IPS-20b (cell line): ENCODE measurements around the gene ZCCHC2.

Experiments
- H3K27ac ChIP-seq: one replicate; pipeline ENCODE4 v1.5.1; 2013; ENCODE audit warnings: low read length
- H3K27me3 ChIP-seq: 2 replicates; pipeline ENCODE4 v1.6.1; 2013; ENCODE audit warnings: mild to moderate bottlenecking, low read length, inconsistent platforms; ENCODE audit not compliant: insufficient read depth
- H3K36me3 ChIP-seq: 2 replicates; pipeline ENCODE4 v1.6.1; 2013; ENCODE audit warnings: low read depth, mild to moderate bottlenecking, inconsistent platforms, low read length, moderate library complexity; ENCODE audit not compliant: insufficient read depth
- H3K4me1 ChIP-seq: 2 replicates; pipeline ENCODE4 v1.6.1; 2013; ENCODE audit warnings: mild to moderate bottlenecking, control low read depth, inconsistent platforms, low read length, moderate library complexity; ENCODE audit not compliant: insufficient read depth
- H3K4me3 ChIP-seq: 2 replicates; pipeline ENCODE4 v1.5.1; 2013; ENCODE audit warnings: mild to moderate bottlenecking, low read length, inconsistent platforms
- H3K9ac ChIP-seq: 2 replicates; pipeline ENCODE4 v1.6.1; 2013; ENCODE audit warnings: low read depth, mild to moderate bottlenecking, inconsistent platforms, low read length, moderate library complexity
- H3K9me3 ChIP-seq: 2 replicates; pipeline ENCODE4 v1.6.1; 2013; ENCODE audit warnings: mild to moderate bottlenecking, low read depth, low read length, inconsistent platforms; ENCODE audit not compliant: insufficient read depth

Gene ZCCHC2

GRCh38 chr18:62549755-62550154, 26.9 kb downstream of the ZCCHC2 start:
- Histone ChIP-seq H3K36me3 (peaks cover 28% of the 10 kb centered on the region), H3K4me3 (no peak overlapping the region), H3K9me3 (no peaks in the 10 kb centered on the region), H3K9ac (no peak overlapping the region), H3K4me1 (no peaks in the 10 kb centered on the region), H3K27ac (no peak overlapping the region), H3K27me3 (no peaks in the 10 kb centered on the region)

GRCh38 chr18:62550746-62551145, 27.9 kb downstream of the ZCCHC2 start:
- Histone ChIP-seq H3K27me3 (no peaks in the 10 kb centered on the region), H3K4me1 (no peaks in the 10 kb centered on the region), H3K9me3 (no peaks in the 10 kb centered on the region), H3K36me3 (peaks cover 18% of the 10 kb centered on the region), H3K9ac (no peak overlapping the region), H3K4me3 (no peak overlapping the region), H3K27ac (no peak overlapping the region)

GRCh38 chr18:62551972-62552513, 29.2 kb downstream of the ZCCHC2 start:
- H3K36me3 ChIP-seq: peaks cover 28% of the 10 kb centered on the region
- H3K9ac ChIP-seq: no peak overlapping the region
- H3K4me3 ChIP-seq: no peak overlapping the region
- no peaks in the 10 kb centered on the region for H3K4me1 ChIP-seq
- H3K27me3 ChIP-seq: no peaks in the 10 kb centered on the region
- H3K9me3 ChIP-seq: no peaks in the 10 kb centered on the region
- H3K27ac ChIP-seq: no peak overlapping the region

GRCh38 chr18:62554061-62554815, 31.4 kb downstream of the ZCCHC2 start:
- Histone ChIP-seq H3K27ac (no peak overlapping the region), H3K4me1 (no peaks in the 10 kb centered on the region), H3K4me3 (no peak overlapping the region), H3K9ac (no peak overlapping the region), H3K9me3 (no peaks in the 10 kb centered on the region), H3K27me3 (no peaks in the 10 kb centered on the region), H3K36me3 (peaks cover 33% of the 10 kb centered on the region)

GRCh38 chr18:62555135-62555534, 32.3 kb downstream of the ZCCHC2 start:
- H3K4me1 ChIP-seq: no peaks in the 10 kb centered on the region
- H3K4me3 ChIP-seq: no peak overlapping the region
- H3K27me3 ChIP-seq: no peaks in the 10 kb centered on the region
- H3K27ac ChIP-seq: no peak overlapping the region
- peaks cover 34% of the 10 kb centered on the region for H3K36me3 ChIP-seq
- H3K9me3 ChIP-seq: no peaks in the 10 kb centered on the region
- no peak overlapping the region for H3K9ac ChIP-seq

- Histone ChIP-seq H3K27ac (no peak overlapping the region), H3K9ac (no peak overlapping the region), H3K4me3 (no peak overlapping the region), H3K27me3 (no peaks in the 10 kb centered on the region), H3K36me3 (peaks cover 26% of the 10 kb centered on the region), H3K9me3 (no peaks in the 10 kb centered on the region), H3K4me1 (no peaks in the 10 kb centered on the region)
Measured at GRCh38 chr18:62556397-62556796, 33.6 kb downstream of the ZCCHC2 start.

- Histone ChIP-seq H3K27me3 (no peaks in the 10 kb centered on the region), H3K27ac (no peak overlapping the region), H3K4me3 (no peak overlapping the region), H3K36me3 (peaks cover 33% of the 10 kb centered on the region), H3K9ac (no peak overlapping the region), H3K9me3 (no peaks in the 10 kb centered on the region), H3K4me1 (no peaks in the 10 kb centered on the region)
Measured at GRCh38 chr18:62558015-62558663, 35.3 kb downstream of the ZCCHC2 start.

GRCh38 chr18:62564044-62564443, 41.2 kb downstream of the ZCCHC2 start:
- Histone ChIP-seq H3K9me3 (no peaks in the 10 kb centered on the region), H3K9ac (no peak overlapping the region), H3K27me3 (no peaks in the 10 kb centered on the region), H3K4me1 (no peaks in the 10 kb centered on the region), H3K4me3 (no peak overlapping the region), H3K36me3 (peaks cover 41% of the 10 kb centered on the region), H3K27ac (no peak overlapping the region)

- H3K36me3 ChIP-seq: peaks cover 49% of the 10 kb centered on the region
Measured at GRCh38 chr18:62566199-62566598, 43.4 kb downstream of the ZCCHC2 start.

GRCh38 chr18:62566818-62567217, 44.0 kb downstream of the ZCCHC2 start:
- Histone ChIP-seq H3K27ac (no peak overlapping the region), H3K9me3 (no peaks in the 10 kb centered on the region), H3K27me3 (no peaks in the 10 kb centered on the region), H3K4me3 (no peak overlapping the region), H3K4me1 (no peaks in the 10 kb centered on the region), H3K9ac (no peak overlapping the region), H3K36me3 (peaks cover 48% of the 10 kb centered on the region)

More at GRCh38 chr18:62566199-62566598, 43.4 kb downstream of the ZCCHC2 start:
- Histone ChIP-seq H3K27ac (no peak overlapping the region), H3K27me3 (no peaks in the 10 kb centered on the region), H3K9me3 (no peaks in the 10 kb centered on the region), H3K4me3 (no peak overlapping the region), H3K9ac (no peak overlapping the region), H3K4me1 (no peaks in the 10 kb centered on the region)

- Histone ChIP-seq H3K4me3 (no peak overlapping the region), H3K9ac (no peak overlapping the region), H3K27ac (no peak overlapping the region), H3K36me3 (peaks cover 37% of the 10 kb centered on the region), H3K9me3 (no peaks in the 10 kb centered on the region), H3K27me3 (no peaks in the 10 kb centered on the region), H3K4me1 (no peaks in the 10 kb centered on the region)
Measured at GRCh38 chr18:62569081-62569655, 46.3 kb downstream of the ZCCHC2 start.

GRCh38 chr18:62571037-62571436, 48.2 kb downstream of the ZCCHC2 start:
- Histone ChIP-seq H3K36me3 (peaks cover 41% of the 10 kb centered on the region), H3K4me1 (no peaks in the 10 kb centered on the region), H3K9ac (no peak overlapping the region), H3K27me3 (no peaks in the 10 kb centered on the region), H3K27ac (no peak overlapping the region), H3K4me3 (no peak overlapping the region), H3K9me3 (no peaks in the 10 kb centered on the region)
